ENCODE data around the gene ARHGDIB. TPM values are rescaled to one million over a fixed set of nuclear protein-coding genes. Genes with fewer than 3 reads are reported as not detected.

Gene ARHGDIB
- total RNA-seq, 1 experiment from 2014 or later = 4.3 TPM

GRCh38 chr12:14958361-14959125, 2.9 kb downstream of the ARHGDIB start:
- ChIA-PET POLR2A (no interaction called here), CTCF (no interaction called here), RAD21 (ENCODE audit: low non-redundant PET in 1 of 2, low total read pairs in 2 of 2, uncharacterized antibody in 2 of 2, unreplicated experiment in 2 of 2) (no interaction called here)
- Histone ChIP-seq H3K27ac (ENCODE audit: low read depth, low read length) (no peak overlapping the region), H3K36me3 (ENCODE audit: control insufficient read depth in 1 of 2, insufficient read depth in 2 of 2, low read length in 2 of 2) (no peaks in the 10 kb centered on the region), H3K4me3 (replicated peaks in 1 of 2; ENCODE audit: low read depth in 1 of 2, low read length in 2 of 2) (no peak overlapping the region), H3K9me3 (ENCODE audit: control insufficient read depth in 1 of 2, insufficient read depth in 1 of 2, low read depth in 1 of 2, low read length in 2 of 2) (no peaks in the 10 kb centered on the region), H3K79me2 (ENCODE audit: insufficient read depth, low read length) (no peaks in the 10 kb centered on the region), H3K4me2 (ENCODE audit: low read length) (no peak overlapping the region), H4K20me1 (ENCODE audit: insufficient read depth) (no peaks in the 10 kb centered on the region), H3K9me2 (ENCODE audit: insufficient read depth) (no peaks in the 10 kb centered on the region), H3K27me3 (ENCODE audit: insufficient read depth, low read length) (no peaks in the 10 kb centered on the region), H3K4me1 (ENCODE audit: control insufficient read depth in 1 of 2, insufficient read depth in 2 of 2, low read length in 2 of 2) (peaks cover 0 to 7% of the 10 kb centered on the region in 2 experiments; a peak in 2 of 4 replicates), H3K9ac (ENCODE audit: low read length) (no peak overlapping the region), H2AFZ (ENCODE audit: low read depth, low read length, poor library complexity, severe bottlenecking) (no peak overlapping the region)
- TF ChIP-seq EZH2 (IDR thresholded peaks at IDR 0.05) (no peak), YY1 (IDR thresholded peaks at IDR 0.05; ENCODE audit: extremely low read depth, insufficient replicate concordance, low read depth, low read length) (no peak), CEBPB (IDR thresholded peaks at IDR 0.05; ENCODE audit: low read depth) (no peak), RAD21 (IDR thresholded peaks at IDR 0.05; ENCODE audit: low read depth) (no peak), CTCF (IDR thresholded peaks at IDR 0.05 in 2 of 3, conservative IDR thresholded peaks at IDR 0.05 in 1 of 3; ENCODE audit: borderline replicate concordance in 1 of 3, insufficient read depth in 1 of 3, low read depth in 2 of 3, low read length in 2 of 3) (no peak)
- intact Hi-C loops (cut with micrococcal nuclease) = no loop called here
- no peak for ATAC-seq
- no TSS peak for BruUV-seq (replicated peaks)
- no peak for DNase-seq (ENCODE audit: low read depth, low spot score)

- ATAC-seq (no peak), DNase-seq (ENCODE audit: low read depth, low spot score) (no peak)
- H3K4me1 ChIP-seq (ENCODE audit: control insufficient read depth in 1 of 2, insufficient read depth in 2 of 2, low read length in 2 of 2) = peaks cover 0 to 11% of the 10 kb centered on the region in 2 experiments; a peak in 2 of 4 replicates
- no peaks in the 10 kb centered on the region for H4K20me1 ChIP-seq (ENCODE audit: insufficient read depth)
- no peaks in the 10 kb centered on the region for H3K9me3 ChIP-seq (ENCODE audit: control insufficient read depth in 1 of 2, insufficient read depth in 1 of 2, low read depth in 1 of 2, low read length in 2 of 2)
- H3K9me2 ChIP-seq (ENCODE audit: insufficient read depth) = no peaks in the 10 kb centered on the region
- no peak overlapping the region for H2AFZ ChIP-seq (ENCODE audit: low read depth, low read length, poor library complexity, severe bottlenecking)
- no peaks in the 10 kb centered on the region for H3K27me3 ChIP-seq (ENCODE audit: insufficient read depth, low read length)
- no peak overlapping the region for H3K4me2 ChIP-seq (ENCODE audit: low read length)
- no peaks in the 10 kb centered on the region for H3K36me3 ChIP-seq (ENCODE audit: control insufficient read depth in 1 of 2, insufficient read depth in 2 of 2, low read length in 2 of 2)
- no peaks in the 10 kb centered on the region for H3K79me2 ChIP-seq (ENCODE audit: insufficient read depth, low read length)
- CTCF ChIA-PET = no interaction called here
- BruUV-seq (replicated peaks) = no TSS peak
- no peak overlapping the region for H3K4me3 ChIP-seq (replicated peaks in 1 of 2; ENCODE audit: low read depth in 1 of 2, low read length in 2 of 2)
- H3K27ac ChIP-seq (ENCODE audit: low read depth, low read length) = no peak overlapping the region
- H3K9ac ChIP-seq (ENCODE audit: low read length) = no peak overlapping the region
- intact Hi-C loops (cut with micrococcal nuclease) = no loop called here
- POLR2A ChIA-PET = no interaction called here
- RAD21 ChIA-PET (ENCODE audit: low non-redundant PET in 1 of 2, low total read pairs in 2 of 2, uncharacterized antibody in 2 of 2, unreplicated experiment in 2 of 2) = no interaction called here
- TF ChIP-seq CTCF (IDR thresholded peaks at IDR 0.05 in 2 of 3, conservative IDR thresholded peaks at IDR 0.05 in 1 of 3; ENCODE audit: borderline replicate concordance in 1 of 3, insufficient read depth in 1 of 3, low read depth in 2 of 3, low read length in 2 of 3) (no peak), EZH2phosphoT487 (IDR thresholded peaks at IDR 0.05; ENCODE audit: borderline replicate concordance) (no peak), CEBPB (IDR thresholded peaks at IDR 0.05; ENCODE audit: low read depth) (no peak), ATF3 (IDR thresholded peaks at IDR 0.05) (no peak), REST (IDR thresholded peaks at IDR 0.05; ENCODE audit: low read depth) (no peak)
Observed at GRCh38 chr12:14957551-14958168, 3.7 kb downstream of the ARHGDIB start.
